HuH-7.5 (cell line): ENCODE data around the gene ADAM19.

Experiments
- DNase-seq: peaks from one replicate; pipeline ENCODE4 v3.0.0; 2011; ENCODE audit warnings: low spot score

ADAM19 gene

GRCh38 chr5:157594675-157595459 lies 19.3 kb upstream of the ADAM19 start:
- DNase-seq: no peak

GRCh38 chr5:157594257-157594656 lies 18.7 kb upstream of the ADAM19 start:
- no peak for DNase-seq

- DNase-seq: no peak
These were observed 17.6 kb upstream of the ADAM19 start for GRCh38 chr5:157593052-157593757.

- DNase-seq: no peak
These were observed 17.0 kb upstream of the ADAM19 start for GRCh38 chr5:157592594-157592993.

GRCh38 chr5:157590478-157590877 lies 14.9 kb upstream of the ADAM19 start:
- no peak for DNase-seq

- no peak for DNase-seq
These were observed 9.1 kb upstream of the ADAM19 start for GRCh38 chr5:157584628-157585027.

GRCh38 chr5:157582731-157583620 lies 7.4 kb upstream of the ADAM19 start:
- DNase-seq: no peak

GRCh38 chr5:157581901-157582300 lies 6.3 kb upstream of the ADAM19 start:
- DNase-seq: no peak

- no peak for DNase-seq
These were observed 2.7 kb upstream of the ADAM19 start for GRCh38 chr5:157578079-157578780.

- no peak for DNase-seq
These were observed 1.1 kb upstream of the ADAM19 start for GRCh38 chr5:157576678-157577077.

GRCh38 chr5:157574456-157575380 lies 857 bp downstream of the ADAM19 start:
- no peak for DNase-seq

GRCh38 chr5:157571357-157571827 lies 4.2 kb downstream of the ADAM19 start:
- DNase-seq: no peak

GRCh38 chr5:157570531-157571200 lies 4.9 kb downstream of the ADAM19 start:
- no peak for DNase-seq

- DNase-seq: no peak
These were observed 6.9 kb downstream of the ADAM19 start for GRCh38 chr5:157568720-157569119.

GRCh38 chr5:157568222-157568621 lies 7.4 kb downstream of the ADAM19 start:
- DNase-seq: no peak

GRCh38 chr5:157566902-157567489 lies 8.6 kb downstream of the ADAM19 start:
- no peak for DNase-seq

GRCh38 chr5:157563929-157564716 lies 11.5 kb downstream of the ADAM19 start:
- DNase-seq: no peak

GRCh38 chr5:157563373-157563928 lies 12.1 kb downstream of the ADAM19 start:
- no peak for DNase-seq
